Measurements from ENCODE around the gene MYH14.

MYH14 gene

DNA sequence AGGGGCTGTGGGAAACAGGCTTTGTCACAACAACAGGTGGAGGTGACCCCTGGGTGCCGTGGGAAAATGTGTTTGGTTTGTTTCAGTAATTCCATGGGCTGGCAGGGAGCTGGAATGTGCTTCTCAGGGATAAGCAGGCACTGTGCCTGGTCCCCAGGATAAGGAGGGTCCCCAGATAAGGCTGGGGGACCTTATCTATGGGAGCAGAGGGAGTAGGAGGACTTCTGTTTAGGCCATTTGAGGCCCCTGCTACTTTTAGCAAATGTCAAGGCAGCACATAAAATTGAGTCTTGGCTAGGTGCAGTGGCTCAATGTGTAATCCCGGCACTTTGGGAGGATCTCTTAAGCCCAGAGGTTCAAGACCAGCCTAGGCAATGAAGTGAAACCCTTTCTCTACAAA is 66.2 kb downstream of the MYH14 start:
- H3K4me3 Mint-ChIP-seq, result no peak overlapping the region
- TF ChIP-seq CTCF (IDR thresholded peaks at IDR 0.05; ENCODE audit: unreplicated experiment in 3 of 3), result no peak
- H3K36me3 Mint-ChIP-seq (ENCODE audit: low read depth), result no peaks in the 10 kb centered on the region
- H3K27ac Mint-ChIP-seq, result no peak overlapping the region
- H3K27me3 Mint-ChIP-seq (ENCODE audit: low read depth), result peaks cover 7% of the 10 kb centered on the region
- no peaks in the 10 kb centered on the region for H3K9me3 Mint-ChIP-seq
- H3K4me1 Mint-ChIP-seq, result no peaks in the 10 kb centered on the region

DNA sequence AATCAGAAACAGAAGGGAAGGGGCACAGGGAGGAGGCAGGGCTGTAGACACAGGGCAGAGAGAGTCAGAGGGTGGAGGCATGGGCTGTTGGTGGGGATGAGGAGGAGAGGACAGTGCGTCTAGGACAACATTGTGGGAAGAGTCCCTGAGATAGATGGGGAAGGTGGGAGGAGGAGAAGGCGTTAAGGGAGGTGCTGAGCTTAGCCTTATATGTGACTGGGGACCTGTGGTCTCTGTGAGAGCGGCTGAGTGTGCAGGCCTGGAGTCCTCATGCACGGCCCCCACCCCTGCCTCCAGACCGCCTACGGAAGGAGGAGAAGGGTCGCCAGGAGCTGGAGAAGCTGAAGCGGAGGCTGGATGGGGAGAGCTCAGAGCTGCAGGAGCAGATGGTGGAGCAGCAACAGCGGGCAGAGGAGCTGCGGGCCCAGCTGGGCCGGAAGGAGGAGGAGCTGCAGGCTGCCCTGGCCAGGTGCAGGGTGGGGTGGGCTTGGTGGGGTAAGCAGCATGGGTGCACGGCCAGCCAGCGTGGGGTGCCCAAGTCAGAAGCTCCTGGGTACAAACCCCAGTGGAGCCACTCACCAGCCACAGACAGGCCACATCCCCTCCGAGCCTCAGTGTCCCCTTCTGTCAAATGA is 69.0 kb downstream of the MYH14 start:
- no peaks in the 10 kb centered on the region for H3K4me1 Mint-ChIP-seq
- H3K27ac Mint-ChIP-seq, result no peak overlapping the region
- no peaks in the 10 kb centered on the region for H3K27me3 Mint-ChIP-seq (ENCODE audit: low read depth)
- no peaks in the 10 kb centered on the region for H3K9me3 Mint-ChIP-seq
- no peak for TF ChIP-seq CTCF (IDR thresholded peaks at IDR 0.05; ENCODE audit: unreplicated experiment in 3 of 3)
- H3K36me3 Mint-ChIP-seq (ENCODE audit: low read depth), result peaks cover 4% of the 10 kb centered on the region
- no peak overlapping the region for H3K4me3 Mint-ChIP-seq

DNA sequence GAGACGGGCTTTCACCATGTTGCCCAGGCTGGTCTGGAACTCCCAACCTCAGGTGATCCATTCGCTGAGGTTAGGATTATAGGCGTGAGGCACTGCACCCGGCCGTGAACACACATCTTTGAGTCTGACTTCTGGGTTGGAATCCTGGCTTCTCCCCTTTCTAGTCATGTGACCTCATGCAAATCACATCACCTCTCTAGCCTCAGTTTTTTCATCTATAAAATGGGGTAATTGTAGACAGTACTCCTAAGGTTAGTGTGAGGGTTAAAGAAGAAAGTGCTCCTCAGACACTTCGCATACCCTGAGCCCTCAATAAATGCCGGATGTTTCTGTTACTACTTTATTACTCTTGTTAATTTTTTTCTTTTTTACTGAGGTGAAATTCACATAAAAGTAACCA is 70.4 kb downstream of the MYH14 start:
- H3K9me3 Mint-ChIP-seq, result no peaks in the 10 kb centered on the region
- no peak overlapping the region for H3K4me3 Mint-ChIP-seq
- no peaks in the 10 kb centered on the region for H3K27me3 Mint-ChIP-seq (ENCODE audit: low read depth)
- no peak overlapping the region for H3K27ac Mint-ChIP-seq
- H3K36me3 Mint-ChIP-seq (ENCODE audit: low read depth), result peaks cover 4% of the 10 kb centered on the region
- H3K4me1 Mint-ChIP-seq, result no peaks in the 10 kb centered on the region
- no peak for TF ChIP-seq CTCF (IDR thresholded peaks at IDR 0.05; ENCODE audit: unreplicated experiment in 3 of 3)

DNA sequence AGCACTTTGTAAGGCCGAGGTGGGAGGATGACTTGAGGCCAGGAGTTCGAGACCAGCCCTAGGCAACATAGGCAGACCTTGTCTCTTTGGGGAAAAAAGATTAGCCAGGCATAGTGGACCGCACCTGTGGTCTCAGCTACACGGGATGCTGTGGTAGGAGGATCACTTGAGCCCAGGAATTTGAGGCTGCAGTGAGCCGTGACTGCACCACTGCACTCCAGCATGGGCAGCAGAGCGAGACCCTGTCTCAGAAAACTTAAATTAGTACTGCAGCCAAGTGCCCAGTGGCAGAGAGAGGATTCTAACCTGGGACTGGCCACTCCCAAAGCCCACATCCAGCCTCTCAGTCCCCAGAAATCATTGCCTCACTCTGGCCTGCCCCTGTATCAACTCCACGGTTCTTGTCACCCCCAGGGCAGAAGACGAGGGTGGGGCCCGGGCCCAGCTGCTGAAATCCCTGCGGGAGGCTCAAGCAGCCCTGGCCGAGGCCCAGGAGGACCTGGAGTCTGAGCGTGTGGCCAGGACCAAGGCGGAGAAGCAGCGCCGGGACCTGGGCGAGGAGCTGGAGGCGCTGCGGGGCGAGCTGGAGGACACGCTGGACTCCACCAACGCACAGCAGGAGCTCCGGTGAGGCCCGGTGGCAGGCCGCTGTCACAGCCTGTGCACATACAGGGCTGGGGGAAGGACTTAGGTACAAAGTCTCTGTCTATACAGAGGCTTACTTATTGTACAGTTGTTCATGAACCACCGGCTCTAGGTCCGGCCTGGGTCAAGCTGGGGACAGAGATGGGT is 72.4 kb downstream of the MYH14 start:
- Mint-ChIP-seq H3K27ac (peak overlapping the region in 1 of 3 experiments; percentile 78), H3K9me3 (no peaks in the 10 kb centered on the region), H3K4me3 (no peak overlapping the region), H3K27me3 (ENCODE audit: low read depth) (no peaks in the 10 kb centered on the region), H3K4me1 (no peaks in the 10 kb centered on the region), H3K36me3 (ENCODE audit: low read depth) (peaks cover 4% of the 10 kb centered on the region)
- TF ChIP-seq CTCF (IDR thresholded peaks at IDR 0.05; ENCODE audit: unreplicated experiment in 3 of 3), result no peak

DNA sequence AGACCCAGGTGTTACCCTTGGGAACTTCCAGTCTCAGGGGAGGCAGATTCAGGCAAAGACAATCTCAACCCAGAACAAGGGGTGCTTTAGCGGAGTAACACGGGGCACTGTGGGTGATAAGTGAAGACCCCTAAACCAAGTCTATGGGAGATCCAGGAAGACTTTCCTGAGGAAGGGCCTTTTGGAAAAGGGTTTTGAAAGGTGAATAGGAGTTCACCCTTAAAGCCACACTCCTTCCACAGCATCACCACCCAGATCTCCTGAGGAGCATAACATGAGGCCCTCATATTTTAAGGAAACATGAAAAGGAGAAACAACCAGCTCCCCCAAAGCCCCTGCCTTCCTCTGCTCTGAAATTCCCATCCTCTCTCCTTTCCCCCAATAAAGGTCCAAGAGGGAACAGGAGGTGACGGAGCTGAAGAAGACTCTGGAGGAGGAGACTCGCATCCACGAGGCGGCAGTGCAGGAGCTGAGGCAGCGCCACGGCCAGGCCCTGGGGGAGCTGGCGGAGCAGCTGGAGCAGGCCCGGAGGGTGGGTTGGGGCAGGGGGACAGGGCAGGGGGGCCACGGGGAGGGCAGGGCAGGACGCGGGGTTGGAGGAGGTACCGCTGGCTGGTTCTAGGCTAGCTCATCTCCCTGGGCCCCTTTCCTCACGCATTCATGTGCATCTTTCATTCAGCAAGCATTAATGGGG is 73.1 kb downstream of the MYH14 start:
- Mint-ChIP-seq H3K27ac (peak overlapping the region in 1 of 3 experiments; percentile 78), H3K27me3 (ENCODE audit: low read depth) (no peaks in the 10 kb centered on the region), H3K4me1 (no peaks in the 10 kb centered on the region), H3K36me3 (ENCODE audit: low read depth) (peaks cover 4% of the 10 kb centered on the region), H3K9me3 (no peaks in the 10 kb centered on the region), H3K4me3 (no peak overlapping the region)
- TF ChIP-seq CTCF (IDR thresholded peaks at IDR 0.05; ENCODE audit: unreplicated experiment in 3 of 3), result no peak
